NCI-H748 (cell line): ENCODE measurements around the gene ARHGAP42.

Source experiments
- DNase-seq: peaks from one replicate; lab custom pipeline; 2025; ENCODE audit not compliant: unreplicated experiment; lab: John Stamatoyannopoulos, UW

The ARHGAP42 gene

GRCh38 chr11:100948936-100949335 lies 261.8 kb downstream of the ARHGAP42 start:
- DNase-seq, result no peak

- no peak for DNase-seq
These were observed 262.4 kb downstream of the ARHGAP42 start for GRCh38 chr11:100949443-100949842.

GRCh38 chr11:100955318-100955717 lies 268.2 kb downstream of the ARHGAP42 start:
- DNase-seq, result no peak

GRCh38 chr11:100956351-100956750 lies 269.3 kb downstream of the ARHGAP42 start:
- no peak for DNase-seq

- no peak for DNase-seq
These were observed 270.4 kb downstream of the ARHGAP42 start for GRCh38 chr11:100957499-100957898.

GRCh38 chr11:100961633-100962032 lies 274.5 kb downstream of the ARHGAP42 start:
- DNase-seq, result no peak

- no peak for DNase-seq
These were observed 276.3 kb downstream of the ARHGAP42 start for GRCh38 chr11:100963375-100963774.

GRCh38 chr11:100964435-100964834 lies 277.3 kb downstream of the ARHGAP42 start:
- DNase-seq, result no peak

GRCh38 chr11:100965346-100965745 lies 278.3 kb downstream of the ARHGAP42 start:
- no peak for DNase-seq

- no peak for DNase-seq
These were observed 279.3 kb downstream of the ARHGAP42 start for GRCh38 chr11:100966366-100966765.

GRCh38 chr11:100969008-100969407 lies 281.9 kb downstream of the ARHGAP42 start:
- no peak for DNase-seq

GRCh38 chr11:100970283-100971164 lies 283.4 kb downstream of the ARHGAP42 start:
- no peak for DNase-seq

GRCh38 chr11:100972046-100972445 lies 285.0 kb downstream of the ARHGAP42 start:
- no peak for DNase-seq

- DNase-seq, result no peak
These were observed 291.4 kb downstream of the ARHGAP42 start for GRCh38 chr11:100978442-100978841.

- no peak for DNase-seq
These were observed 291.9 kb downstream of the ARHGAP42 start for GRCh38 chr11:100978939-100979338.

GRCh38 chr11:100980156-100980555 lies 293.1 kb downstream of the ARHGAP42 start:
- peak; percentile 32 for DNase-seq

- no peak for DNase-seq
These were observed 294.2 kb downstream of the ARHGAP42 start for GRCh38 chr11:100981196-100981824.

- DNase-seq, result no peak
These were observed 297.6 kb downstream of the ARHGAP42 start for GRCh38 chr11:100984668-100985067.

- no peak for DNase-seq
These were observed 303.8 kb downstream of the ARHGAP42 start for GRCh38 chr11:100990931-100991330.

- no peak for DNase-seq
These were observed 304.5 kb downstream of the ARHGAP42 start for GRCh38 chr11:100991541-100991940.

- DNase-seq, result no peak
These were observed 307.9 kb downstream of the ARHGAP42 start for GRCh38 chr11:100994966-100995365.

GRCh38 chr11:100999756-101000155 lies 312.7 kb downstream of the ARHGAP42 start:
- DNase-seq, result no peak
